A549 treated with RU486 at 1 μM for 4 hours (cell line): Measurements from ENCODE around the gene COPG2. TPM values are rescaled to one million over a fixed set of nuclear protein-coding genes. Genes with fewer than 3 reads are reported as not detected.

ENCODE experiments used
- total RNA-seq: library from RNA; stranded (reverse); fragments of 200-300 nt; extraction: Qiagen RNA extraction; gene quantifications from 5 replicates; pipeline ENCODE4 v1.2.3, GENCODE V29; 2022; ENCODE audit warnings: low read depth

Gene COPG2, protein sequence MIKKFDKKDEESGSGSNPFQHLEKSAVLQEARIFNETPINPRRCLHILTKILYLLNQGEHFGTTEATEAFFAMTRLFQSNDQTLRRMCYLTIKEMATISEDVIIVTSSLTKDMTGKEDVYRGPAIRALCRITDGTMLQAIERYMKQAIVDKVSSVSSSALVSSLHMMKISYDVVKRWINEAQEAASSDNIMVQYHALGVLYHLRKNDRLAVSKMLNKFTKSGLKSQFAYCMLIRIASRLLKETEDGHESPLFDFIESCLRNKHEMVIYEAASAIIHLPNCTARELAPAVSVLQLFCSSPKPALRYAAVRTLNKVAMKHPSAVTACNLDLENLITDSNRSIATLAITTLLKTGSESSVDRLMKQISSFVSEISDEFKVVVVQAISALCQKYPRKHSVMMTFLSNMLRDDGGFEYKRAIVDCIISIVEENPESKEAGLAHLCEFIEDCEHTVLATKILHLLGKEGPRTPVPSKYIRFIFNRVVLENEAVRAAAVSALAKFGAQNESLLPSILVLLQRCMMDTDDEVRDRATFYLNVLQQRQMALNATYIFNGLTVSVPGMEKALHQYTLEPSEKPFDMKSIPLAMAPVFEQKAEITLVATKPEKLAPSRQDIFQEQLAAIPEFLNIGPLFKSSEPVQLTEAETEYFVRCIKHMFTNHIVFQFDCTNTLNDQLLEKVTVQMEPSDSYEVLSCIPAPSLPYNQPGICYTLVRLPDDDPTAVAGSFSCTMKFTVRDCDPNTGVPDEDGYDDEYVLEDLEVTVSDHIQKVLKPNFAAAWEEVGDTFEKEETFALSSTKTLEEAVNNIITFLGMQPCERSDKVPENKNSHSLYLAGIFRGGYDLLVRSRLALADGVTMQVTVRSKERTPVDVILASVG
- total RNA-seq, result 11.3 to 16.2 TPM (median 13.9 TPM) in 5 replicates

DNA sequence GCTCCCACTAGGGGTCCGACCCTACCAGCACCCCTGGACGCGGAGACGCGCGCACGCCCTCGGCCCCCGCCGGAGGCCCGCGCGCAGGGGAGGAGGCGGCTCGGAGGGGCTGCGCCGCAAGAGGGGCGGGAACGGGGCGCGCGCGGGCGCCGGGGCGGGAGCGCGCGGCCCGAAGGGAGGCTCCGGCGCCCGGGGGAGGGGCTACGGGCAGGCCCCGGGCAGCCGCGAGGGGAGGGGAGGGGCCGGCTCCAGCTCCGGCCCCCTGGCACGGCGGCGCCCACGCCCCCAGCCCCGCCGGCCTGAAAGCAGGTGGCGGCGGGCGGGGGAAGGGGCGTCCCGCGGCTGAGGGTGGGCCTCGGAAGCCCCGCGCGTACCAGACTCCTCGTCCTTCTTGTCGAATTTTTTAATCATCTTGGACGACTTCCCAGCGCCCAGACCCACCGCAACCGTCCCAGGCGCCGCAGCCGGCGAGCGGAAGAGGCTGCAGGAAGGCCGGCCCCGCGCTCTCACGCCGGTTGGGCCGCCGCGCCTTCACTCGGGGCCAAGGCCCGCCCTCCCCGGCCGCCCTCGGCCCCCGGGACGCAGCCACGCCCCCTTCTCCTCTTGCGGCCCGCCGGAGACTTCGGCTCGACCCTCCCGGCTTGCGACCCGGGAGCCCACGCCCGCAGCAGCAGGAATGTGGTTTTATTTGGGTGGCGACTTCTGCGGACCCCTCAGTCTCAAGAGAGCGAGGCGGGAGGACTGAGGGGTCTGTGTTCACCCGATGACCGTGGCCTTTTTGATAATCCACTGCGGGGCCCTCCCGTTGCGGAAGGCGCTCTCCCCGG is at the start of gene COPG2:
Gene COPG2, minus strand, starts transcription at position 491 of the 827 bp plus-strand sequence. Its CDS starts 80 bp downstream, at position 411.

DNA sequence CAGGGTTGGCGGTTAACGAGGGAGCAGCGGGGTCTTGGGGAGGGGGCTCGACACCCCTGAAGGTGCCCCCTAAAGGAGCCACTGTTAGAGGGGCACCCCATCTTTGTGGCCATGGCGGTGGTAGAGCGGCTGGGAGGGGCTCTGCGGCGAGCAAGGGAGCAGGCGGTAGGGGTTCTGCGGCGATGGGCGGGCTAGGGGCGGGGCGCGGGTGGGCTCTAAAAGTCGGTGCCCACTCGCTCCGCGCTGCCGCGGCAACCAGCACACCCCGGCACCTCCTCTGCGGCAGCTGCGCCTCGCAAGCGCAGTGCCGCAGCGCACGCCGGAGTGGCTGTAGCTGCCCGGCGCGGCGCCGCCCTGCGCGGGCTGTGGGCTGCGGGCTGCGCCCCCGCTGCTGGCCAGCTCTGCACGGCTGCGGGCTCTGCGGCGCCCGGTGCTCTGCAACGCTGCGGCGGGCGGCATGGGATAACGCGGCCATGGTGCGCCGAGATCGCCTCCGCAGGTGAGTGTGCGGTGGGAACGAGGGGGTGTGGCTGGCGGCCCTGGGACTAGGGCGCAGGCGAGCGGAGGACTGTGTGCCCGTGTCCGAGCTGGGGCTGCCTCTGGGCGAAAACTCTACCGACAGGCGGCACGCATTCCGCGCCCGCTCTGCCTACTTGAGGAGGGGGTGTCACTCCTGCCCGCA is 176.6 kb downstream of the COPG2 start, which contains the start of gene MEST:
Gene MEST, plus strand, starts transcription at position 245 of the 682 bp plus-strand sequence. Its CDS starts 229 bp downstream, at position 474.

Other genes starting within 250 kb of the COPG2 start
- gene CEP41, start 227.7 kb downstream of the COPG2 start, total RNA-seq, result 11.6 to 13.8 TPM (median 13.3 TPM) in 5 replicates
- gene MEST, start 176.7 kb downstream of the COPG2 start, total RNA-seq, result 30.3 to 39.6 TPM (median 36.7 TPM) in 5 replicates
- gene TSGA13, start 17.8 kb upstream of the COPG2 start, total RNA-seq, result not detected in 5 replicates
- gene KLF14, start 65.5 kb upstream of the COPG2 start, total RNA-seq, result 0.05 to 0.06 TPM in 2 of 5 replicates, not detected in the others